B cell (primary cell): ENCODE data around the gene LDLRAD3.

Experiments
- CTCF ChIP-seq: fragments of 200-600 bp; IDR thresholded peaks from one replicate; pipeline ENCODE4 v1.8.0; 2022; ENCODE audit warnings: antibody characterized with exemption, mild to moderate bottlenecking
- EZH2 ChIP-seq: IDR thresholded peaks from 2 replicates; pipeline ENCODE4 v1.6.1; 2012; ENCODE audit warnings: borderline replicate concordance, low read depth, mild to moderate bottlenecking, moderate library complexity, low read length; ENCODE audit not compliant: insufficient read depth, poor library complexity, severe bottlenecking

- TF ChIP-seq CTCF (no peak), EZH2 (no peak)
Observed at GRCh38 chr11:36086366-36086765, 142.5 kb downstream of the LDLRAD3 start.
